Stimulated activated CD4-positive, alpha-beta T cell treated with anti-CD3 and anti-CD28 coated beads, Interleukin-1b, Interleukin-23, amount 100 ng/mL, for 4 hours (primary cell): ENCODE measurements around the gene CNGA1.

Experiments
- DNase-seq, 2 donors: peaks; one replicate each; pipeline ENCODE4 v3.0.0-alpha.2; 2020; ENCODE audit warnings: low read depth in 2 of 2

The CNGA1 gene

DNA sequence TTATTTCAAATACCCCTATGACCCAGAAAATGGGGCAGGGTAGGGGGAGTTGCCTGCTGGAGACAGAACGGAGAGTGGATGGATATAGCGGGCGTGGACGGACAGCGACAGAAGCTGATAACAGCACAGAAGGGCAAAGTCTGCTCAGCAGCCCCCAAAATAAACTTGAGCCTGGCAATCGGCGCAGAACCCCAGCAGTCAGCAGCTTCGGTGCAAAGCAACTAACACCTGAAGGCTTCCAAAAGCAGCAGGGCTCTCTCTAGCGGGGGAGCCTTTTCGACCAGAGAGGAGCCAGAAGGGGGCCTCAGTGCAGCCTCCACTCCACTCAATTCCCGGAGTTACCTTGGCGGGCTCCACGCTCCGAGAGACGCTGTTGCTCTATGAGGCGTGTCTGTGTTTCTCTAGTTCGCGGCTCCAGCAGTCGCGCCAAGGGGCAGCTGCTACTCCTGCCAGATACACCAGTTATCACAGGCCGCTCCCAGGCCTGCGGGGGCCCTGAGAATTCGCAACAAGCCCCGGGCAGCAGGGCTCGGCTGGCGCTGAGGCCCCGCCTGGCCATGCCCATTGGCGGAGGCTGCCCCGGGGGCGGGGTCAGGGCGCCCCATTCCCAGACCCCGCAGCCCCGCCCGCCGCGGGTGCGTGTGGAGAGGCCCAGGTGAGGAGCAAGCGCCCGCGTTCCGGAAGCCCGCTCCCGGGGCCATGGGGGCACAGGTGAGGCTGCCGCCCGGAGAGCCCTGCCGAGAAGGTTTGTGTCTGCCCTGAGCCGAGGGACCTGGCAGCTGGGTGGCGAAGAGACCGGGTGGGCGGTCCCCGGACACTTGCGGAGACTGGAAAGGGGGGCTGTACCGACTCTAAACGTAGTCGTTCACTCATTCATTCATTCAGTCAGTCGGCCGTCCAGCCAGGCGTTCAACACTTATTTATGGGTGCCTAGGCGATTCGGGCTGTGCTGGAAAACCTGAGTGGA lies at the start of gene CNGA1, which contains the start of gene NIPAL1:
CNGA1 (minus strand) TSS at position 541 of the 967 bp plus-strand sequence. CDS start 63,992 bp downstream, outside the sequence.
NIPAL1 (plus strand) TSS at position 632 of the 967 bp plus-strand sequence; CDS start at position 700, 68 bp downstream.
- DNase-seq = peak; percentile 56 to 74

DNA sequence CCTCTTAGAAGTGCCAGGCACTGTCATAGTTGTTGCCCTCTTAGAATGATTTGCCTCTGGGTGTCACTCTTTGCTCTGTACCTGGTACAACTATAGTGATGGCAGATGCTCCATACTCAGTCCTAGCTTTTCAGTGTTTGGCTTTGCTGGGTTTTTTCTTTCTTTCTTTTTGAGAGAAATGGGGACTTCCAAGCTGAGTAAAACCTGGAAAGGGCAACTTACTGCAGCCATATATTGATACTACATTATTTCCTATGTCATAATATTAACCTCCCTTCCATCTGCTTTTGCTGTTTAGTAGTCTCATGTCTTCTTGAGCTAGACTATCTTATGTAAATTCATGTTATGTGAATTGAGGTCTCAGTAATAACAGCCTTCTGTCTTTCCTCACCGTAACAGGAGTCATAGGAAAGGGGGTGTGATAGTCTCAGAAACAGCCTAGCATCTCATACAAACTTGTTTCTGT lies 49.1 kb upstream of the CNGA1 start:
- DNase-seq = no peak

DNA sequence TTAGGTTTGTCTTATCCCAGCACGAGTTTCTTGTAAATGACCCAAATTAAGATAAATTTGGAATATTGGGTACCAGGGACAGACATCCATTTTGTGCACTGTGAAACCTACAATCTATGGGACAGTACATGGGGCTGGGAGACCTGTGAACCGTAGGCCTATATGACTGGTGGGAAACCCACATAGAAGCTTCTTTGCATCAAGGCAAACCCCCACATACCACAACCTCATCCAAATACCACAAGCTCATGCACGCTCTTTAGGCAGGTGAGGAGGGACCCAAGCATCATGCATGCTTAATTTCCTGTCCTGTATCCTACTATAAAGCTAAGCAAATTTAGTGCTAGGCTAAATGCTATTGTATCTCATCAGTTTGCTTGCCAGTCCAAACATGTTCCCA lies 47.9 kb upstream of the CNGA1 start:
- no peak for DNase-seq

GRCh38 chr4:48058617-48059530 lies 42.4 kb upstream of the CNGA1 start:
- DNase-seq = no peak

GRCh38 chr4:48051078-48051477 lies 34.6 kb upstream of the CNGA1 start:
- no peak for DNase-seq

- no peak for DNase-seq
Observed at GRCh38 chr4:48049483-48049882, 33.0 kb upstream of the CNGA1 start.

GRCh38 chr4:48047896-48048295 lies 31.4 kb upstream of the CNGA1 start:
- no peak for DNase-seq

DNA sequence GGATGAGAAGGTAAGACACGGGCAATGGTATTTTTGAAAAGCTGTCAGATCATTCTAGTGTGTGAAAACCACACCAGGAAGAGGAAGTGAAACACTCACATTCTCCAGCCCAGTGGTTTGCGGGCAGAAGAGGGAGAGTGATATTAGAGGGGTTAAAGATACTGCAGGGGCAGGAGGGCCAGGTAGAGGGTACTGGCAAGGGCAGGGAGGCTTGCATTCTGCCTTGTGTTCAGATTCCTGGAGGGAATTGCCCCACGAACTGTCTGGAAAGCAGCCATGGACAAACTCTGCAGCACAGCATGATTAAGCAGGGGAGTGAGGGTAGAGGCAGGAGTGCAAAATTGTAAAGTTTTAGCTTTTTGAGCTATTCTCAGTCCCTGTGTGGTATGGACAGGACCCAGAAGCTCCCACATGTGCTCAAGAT lies 31.0 kb upstream of the CNGA1 start:
- DNase-seq = peak; percentile 43 to 47

- no peak for DNase-seq
Observed at GRCh38 chr4:48046059-48046458, 29.6 kb upstream of the CNGA1 start.

DNA sequence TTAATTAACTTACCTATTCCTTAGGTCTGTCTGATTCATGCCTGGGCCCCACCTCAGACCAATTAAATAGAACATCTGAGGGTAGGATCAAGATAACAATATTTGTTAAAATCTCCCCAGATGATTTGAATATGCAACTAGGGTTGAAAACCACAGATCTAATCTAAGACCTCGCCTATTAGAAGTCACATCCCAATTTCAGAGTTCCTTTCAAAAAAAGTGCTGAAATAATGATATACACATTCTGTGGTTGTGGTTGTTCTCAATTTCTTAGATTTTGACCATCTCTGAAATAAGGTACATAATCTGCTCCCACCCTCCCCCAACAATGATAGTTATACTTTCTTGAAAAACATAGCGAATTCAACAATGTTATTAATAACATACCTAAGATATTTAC lies 27.8 kb upstream of the CNGA1 start:
- DNase-seq = no peak

DNA sequence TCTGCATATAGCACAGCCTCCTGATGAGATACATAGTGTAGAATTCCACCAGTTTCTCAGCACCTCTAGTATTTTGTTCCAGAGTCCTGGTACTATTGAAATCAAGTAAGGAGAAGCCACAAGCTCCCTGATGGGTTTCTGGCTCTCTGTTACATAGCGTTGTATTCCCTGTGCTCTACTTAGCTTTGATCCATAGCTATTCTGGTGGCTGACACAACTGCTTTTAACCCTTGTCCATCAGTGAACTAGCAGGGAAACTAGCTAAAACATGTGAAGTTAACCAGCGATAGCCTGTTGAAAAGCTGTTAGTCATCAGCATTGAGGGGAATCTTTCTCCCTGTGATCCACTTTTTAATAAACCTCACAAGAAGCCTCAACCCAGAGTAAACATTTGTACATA lies 27.0 kb upstream of the CNGA1 start:
- no peak for DNase-seq

- no peak for DNase-seq
Observed at GRCh38 chr4:48042979-48043461, 26.5 kb upstream of the CNGA1 start.

DNA sequence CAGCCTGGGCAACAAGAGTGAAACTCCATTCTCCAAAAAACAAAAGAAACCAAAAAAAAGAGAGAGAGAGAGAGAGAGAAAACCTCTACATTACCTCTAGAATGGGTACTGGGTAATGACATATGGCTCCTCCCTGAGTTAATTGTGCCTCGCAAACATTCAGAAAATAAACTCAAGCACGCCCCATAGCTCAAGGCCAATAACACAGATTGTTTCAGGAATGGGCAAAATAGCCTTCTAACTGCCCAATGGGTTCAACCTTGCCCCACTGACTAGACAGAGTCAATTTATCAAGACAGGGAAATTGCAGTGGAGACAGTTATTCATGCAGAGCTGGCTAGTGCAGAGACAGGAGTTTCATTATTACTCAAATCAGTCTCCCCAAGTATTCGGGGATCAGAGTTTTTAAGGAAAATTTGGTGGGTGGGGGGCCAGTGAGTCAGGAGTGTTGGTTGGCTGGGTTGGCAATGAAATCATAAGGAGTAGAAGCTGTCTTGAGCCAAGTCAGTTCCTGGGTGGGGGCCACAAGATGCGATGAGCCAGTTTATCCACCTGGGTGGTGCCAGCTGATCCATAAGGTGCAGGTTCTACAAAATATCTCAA lies 25.2 kb upstream of the CNGA1 start:
- DNase-seq = no peak

- no peak for DNase-seq
Observed at GRCh38 chr4:48039561-48039960, 23.1 kb upstream of the CNGA1 start.

GRCh38 chr4:48038666-48039065 lies 22.2 kb upstream of the CNGA1 start:
- no peak for DNase-seq

DNA sequence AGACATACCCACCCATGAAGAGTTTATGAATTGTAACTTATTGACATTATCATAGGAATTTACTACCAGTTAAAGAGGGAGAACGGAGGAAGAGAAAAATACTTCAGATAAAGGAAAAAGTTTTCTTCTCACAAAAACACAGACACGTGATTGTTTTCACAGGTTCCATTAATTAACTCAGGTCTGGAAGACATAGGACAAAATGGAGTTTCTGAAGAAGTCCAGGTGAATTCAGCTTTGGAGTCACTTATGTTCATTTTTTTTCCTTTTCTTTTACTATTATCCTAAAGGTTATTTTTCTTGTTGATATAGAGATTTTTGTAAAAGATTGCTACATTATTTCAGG lies 20.6 kb upstream of the CNGA1 start:
- DNase-seq = no peak

DNA sequence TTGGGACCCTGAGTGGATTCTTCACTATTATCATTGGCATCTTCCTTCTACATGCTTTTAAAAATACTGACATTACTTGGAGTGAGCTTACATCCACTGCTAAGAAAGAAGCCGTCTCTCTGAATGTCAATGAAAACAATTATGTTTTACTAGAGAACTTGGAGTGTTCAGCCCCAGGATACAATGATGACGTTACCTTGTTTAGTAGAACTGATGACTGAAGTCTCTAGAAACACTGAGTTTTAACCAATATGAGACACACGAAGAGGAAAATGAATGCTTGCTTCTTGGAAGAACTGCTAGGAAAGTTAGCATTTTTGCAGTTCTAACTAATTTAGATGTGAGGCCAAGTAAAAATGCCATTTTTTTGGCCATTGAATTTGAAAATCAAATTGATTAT lies 19.5 kb upstream of the CNGA1 start:
- no peak for DNase-seq

GRCh38 chr4:48033825-48034413 lies 17.4 kb upstream of the CNGA1 start:
- peak; percentile 51 to 58 for DNase-seq

DNA sequence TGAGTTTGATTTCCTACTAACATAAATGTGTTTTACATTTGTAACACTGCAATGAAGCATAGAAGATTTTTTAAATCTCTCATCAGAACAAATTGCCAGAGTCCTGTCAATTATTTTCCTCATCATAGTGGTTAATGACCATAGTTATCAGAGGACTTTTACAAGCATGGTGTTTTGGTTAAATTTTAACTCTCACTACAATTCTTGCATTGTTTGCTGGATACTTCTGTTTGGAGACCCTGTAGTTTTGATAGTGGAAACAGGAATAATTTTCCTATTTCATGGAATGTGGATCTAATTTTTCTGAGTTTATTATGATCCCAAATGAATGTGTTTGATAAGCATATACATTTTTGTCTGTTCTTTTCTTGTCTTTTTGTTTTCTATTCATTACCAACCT lies 16.9 kb upstream of the CNGA1 start:
- no peak for DNase-seq

DNA sequence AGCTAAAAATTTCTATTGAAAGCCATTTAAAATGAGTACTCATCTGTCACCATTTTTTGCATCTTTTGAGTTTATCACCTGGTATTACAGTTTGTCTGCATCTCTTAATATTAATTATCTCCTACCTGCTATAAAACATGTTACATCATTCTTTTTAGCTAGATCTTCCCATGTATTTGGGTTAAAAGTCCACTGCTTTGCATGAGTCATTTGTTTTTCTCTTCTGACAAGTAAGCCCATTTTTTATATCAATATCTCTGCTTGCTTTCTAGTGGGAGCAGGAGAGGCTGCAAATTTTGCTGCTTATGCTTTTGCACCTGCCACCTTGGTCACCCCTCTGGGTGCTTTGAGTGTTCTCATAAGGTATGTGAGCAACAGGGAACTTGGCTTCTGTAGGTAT lies 16.2 kb upstream of the CNGA1 start:
- DNase-seq = no peak

DNA sequence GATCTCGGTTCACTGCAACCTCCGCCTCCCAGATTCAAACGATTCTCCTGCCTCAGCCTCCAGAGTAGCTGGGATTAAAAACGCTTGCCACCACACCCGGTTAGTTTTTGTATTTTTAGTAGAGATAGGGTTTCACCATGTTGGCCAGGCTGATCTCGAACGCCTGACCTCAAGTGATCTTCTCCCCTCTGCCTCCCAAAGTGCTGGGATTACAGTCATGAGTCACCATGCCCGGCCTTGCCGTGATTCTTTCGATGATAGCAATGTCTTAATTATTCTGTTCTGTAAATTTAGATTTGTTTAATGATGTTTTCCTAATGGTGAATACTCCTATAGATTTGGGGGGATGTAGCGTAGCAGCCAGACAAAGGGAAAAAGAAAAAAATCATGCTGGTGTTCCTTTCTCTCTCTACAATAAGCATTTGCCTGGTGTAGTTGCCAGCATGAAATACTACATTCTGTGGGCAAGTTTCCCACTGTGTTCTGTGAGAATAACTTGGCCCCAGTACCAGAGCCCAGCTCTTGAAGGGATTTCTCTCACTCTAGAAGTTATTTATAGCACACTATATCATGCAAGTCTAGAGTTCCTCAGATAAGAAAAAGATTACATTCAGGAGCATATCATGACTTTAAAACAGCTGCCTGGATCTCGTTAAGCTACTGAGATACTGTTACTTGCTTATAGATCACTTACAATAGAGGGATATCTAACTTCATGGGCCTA lies 15.5 kb upstream of the CNGA1 start:
- DNase-seq = no peak
